Peyer's patch (tissue), 4 donors: ENCODE results near the gene JOSD2.

Experiments used
- POLR2A ChIP-seq, 2 donors: fragments of 450-650 bp; IDR thresholded peaks; one replicate each; pipeline ENCODE4 v1.5.1; 2017; ENCODE audit warnings: antibody characterized with exemption in 2 of 2, mild to moderate bottlenecking in 2 of 2, moderate library complexity in 2 of 2
- TF ChIP-seq, protein P1 (sequence below), 6 experiments: fragments of 450-650 bp in 4 of 6; fragments of 200-600 bp in 2 of 6; sonication (generic) in 1 of 6; IDR thresholded peaks; one replicate each; pipeline ENCODE4 v1.5.1; 2017 to 2019; ENCODE audit warnings: antibody characterized with exemption in 6 of 6, mild to moderate bottlenecking in 3 of 6, moderate library complexity in 1 of 6

DNA sequence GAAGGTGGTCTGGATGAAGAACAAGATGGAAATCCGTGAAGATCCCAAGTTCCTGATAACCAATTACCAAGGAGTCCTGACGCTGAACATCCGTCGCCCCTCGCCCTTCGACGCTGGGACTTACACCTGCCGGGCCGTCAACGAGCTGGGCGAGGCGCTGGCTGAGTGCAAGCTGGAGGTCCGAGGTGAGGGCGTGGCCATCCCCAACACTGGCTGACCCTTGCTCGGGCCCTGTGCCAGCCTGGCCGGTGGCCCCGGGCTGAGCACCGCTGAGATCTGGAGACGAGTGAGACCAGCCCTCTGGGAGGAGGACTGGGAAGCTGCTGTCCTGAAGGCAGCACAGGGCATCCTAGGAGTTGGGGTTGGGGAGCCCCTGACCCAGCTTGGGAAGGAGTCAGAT, 46.6 kb downstream of the JOSD2 start:
- TF ChIP-seq, protein P1, sequence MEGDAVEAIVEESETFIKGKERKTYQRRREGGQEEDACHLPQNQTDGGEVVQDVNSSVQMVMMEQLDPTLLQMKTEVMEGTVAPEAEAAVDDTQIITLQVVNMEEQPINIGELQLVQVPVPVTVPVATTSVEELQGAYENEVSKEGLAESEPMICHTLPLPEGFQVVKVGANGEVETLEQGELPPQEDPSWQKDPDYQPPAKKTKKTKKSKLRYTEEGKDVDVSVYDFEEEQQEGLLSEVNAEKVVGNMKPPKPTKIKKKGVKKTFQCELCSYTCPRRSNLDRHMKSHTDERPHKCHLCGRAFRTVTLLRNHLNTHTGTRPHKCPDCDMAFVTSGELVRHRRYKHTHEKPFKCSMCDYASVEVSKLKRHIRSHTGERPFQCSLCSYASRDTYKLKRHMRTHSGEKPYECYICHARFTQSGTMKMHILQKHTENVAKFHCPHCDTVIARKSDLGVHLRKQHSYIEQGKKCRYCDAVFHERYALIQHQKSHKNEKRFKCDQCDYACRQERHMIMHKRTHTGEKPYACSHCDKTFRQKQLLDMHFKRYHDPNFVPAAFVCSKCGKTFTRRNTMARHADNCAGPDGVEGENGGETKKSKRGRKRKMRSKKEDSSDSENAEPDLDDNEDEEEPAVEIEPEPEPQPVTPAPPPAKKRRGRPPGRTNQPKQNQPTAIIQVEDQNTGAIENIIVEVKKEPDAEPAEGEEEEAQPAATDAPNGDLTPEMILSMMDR (IDR thresholded peaks at IDR 0.05), result no peak
- TF ChIP-seq POLR2A (IDR thresholded peaks at IDR 0.05), result no peak
